Measurements from ENCODE around the gene SLC35F6.
A peak's percentile ranks its signal among the peaks of the same experiment; 100 is the strongest.

SLC35F6 gene

DNA sequence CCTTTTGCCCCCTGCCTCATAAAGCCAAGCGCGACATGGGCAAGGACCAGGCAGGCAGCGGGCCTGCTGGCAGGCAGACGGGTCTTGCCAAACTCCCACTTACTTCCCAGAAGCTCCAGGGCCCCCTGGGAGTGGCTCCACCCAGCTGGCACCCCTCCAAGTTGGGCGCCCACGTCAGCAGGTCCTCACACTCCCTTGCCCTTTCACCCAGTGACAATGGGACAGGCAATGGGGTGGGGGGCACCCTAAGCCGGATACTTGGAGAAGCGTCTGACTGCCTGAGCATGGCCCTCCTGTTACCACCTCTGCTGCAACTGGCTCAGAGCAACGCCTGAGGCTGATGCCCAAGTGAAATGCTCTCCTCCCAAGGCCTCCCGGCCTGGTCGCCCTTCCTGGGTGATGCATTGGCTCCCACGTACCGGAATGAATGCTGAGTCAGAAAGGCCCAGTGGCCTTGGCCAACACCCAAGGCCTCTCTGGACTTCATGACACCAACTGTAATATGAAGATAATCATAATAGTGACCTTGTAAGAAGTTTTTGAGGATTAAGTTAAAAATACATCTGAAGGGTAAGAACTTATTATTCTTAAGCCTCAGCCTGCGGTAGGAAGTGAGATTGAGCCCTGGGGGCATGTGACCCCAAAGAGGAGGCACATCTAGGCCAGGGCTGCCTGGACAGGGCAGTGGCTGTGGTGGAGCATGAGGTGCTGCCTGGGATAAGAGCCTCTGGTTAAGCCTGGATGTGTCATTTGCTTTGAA, 39.9 kb upstream of the SLC35F6 start:
- no peak overlapping the region for H3K4me3 ChIP-seq (ENCODE audit: control insufficient read depth, low read depth, low read length)
- peak; percentile 61 for DNase-seq (ENCODE audit: low read depth)
- TF ChIP-seq, protein P1, sequence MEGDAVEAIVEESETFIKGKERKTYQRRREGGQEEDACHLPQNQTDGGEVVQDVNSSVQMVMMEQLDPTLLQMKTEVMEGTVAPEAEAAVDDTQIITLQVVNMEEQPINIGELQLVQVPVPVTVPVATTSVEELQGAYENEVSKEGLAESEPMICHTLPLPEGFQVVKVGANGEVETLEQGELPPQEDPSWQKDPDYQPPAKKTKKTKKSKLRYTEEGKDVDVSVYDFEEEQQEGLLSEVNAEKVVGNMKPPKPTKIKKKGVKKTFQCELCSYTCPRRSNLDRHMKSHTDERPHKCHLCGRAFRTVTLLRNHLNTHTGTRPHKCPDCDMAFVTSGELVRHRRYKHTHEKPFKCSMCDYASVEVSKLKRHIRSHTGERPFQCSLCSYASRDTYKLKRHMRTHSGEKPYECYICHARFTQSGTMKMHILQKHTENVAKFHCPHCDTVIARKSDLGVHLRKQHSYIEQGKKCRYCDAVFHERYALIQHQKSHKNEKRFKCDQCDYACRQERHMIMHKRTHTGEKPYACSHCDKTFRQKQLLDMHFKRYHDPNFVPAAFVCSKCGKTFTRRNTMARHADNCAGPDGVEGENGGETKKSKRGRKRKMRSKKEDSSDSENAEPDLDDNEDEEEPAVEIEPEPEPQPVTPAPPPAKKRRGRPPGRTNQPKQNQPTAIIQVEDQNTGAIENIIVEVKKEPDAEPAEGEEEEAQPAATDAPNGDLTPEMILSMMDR (IDR thresholded peaks at IDR 0.05; ENCODE audit: control insufficient read depth, insufficient read depth, low read depth, low read length, missing control alignments), result no peak

DNA sequence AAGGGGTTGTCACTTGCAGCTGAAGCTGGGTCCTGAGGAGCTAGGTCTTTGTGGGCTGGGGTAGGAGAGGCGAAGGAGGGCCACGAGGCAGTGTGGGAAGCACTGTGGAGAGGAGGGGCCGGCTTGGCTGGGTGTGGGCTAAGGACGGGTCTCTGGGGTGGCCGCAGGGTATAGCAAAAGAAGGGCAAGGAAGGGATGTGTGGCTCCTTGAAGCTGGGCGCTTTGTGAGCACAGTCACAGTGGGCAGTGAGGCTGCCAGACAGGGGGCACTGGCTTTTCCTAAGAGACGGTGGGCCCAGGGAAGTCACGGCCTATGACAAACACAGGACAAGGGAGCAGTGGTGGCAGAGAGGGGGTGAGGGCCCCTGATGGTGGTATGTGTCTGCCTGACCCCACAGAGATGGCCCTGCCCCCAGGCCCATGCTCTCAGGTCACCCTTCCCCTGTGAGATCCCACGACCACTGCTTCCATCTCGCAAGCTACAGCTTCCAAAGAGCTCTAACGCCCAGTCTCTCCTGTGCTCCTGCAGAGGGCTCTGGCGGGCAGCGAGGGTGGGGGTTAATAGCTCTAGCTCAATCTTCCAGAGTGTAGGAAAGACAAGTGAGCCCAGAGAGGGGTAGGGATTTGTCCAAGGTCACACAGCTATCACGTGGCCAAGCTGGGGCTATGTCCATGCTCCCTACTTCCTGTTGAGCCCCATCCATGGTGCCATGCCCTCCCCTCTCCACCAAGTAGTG, 39.1 kb upstream of the SLC35F6 start:
- DNase-seq (ENCODE audit: low read depth), result no peak
- H3K4me3 ChIP-seq (ENCODE audit: control insufficient read depth, low read depth, low read length), result no peak overlapping the region
- TF ChIP-seq, protein P1 (IDR thresholded peaks at IDR 0.05; ENCODE audit: control insufficient read depth, insufficient read depth, low read depth, low read length, missing control alignments), result no peak

DNA sequence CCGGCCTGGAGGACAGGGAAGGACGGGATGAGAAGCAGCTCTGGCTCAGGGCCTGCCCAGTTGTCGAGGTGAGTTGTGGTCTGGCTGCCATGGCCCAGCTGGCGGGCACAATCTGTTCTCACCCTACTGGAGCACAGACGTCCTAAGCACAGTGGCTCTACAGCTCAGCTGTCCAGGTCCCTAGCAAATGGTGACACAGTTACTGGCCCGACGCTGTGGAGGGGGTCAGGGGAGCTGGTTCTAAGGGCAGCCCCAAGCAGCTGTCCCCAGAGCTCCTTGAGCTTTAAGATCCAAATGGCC, 38.6 kb upstream of the SLC35F6 start:
- no peak for DNase-seq (ENCODE audit: low read depth)
- H3K4me3 ChIP-seq (ENCODE audit: control insufficient read depth, low read depth, low read length), result no peak overlapping the region
- TF ChIP-seq, protein P1 (IDR thresholded peaks at IDR 0.05; ENCODE audit: control insufficient read depth, insufficient read depth, low read depth, low read length, missing control alignments), result no peak

DNA sequence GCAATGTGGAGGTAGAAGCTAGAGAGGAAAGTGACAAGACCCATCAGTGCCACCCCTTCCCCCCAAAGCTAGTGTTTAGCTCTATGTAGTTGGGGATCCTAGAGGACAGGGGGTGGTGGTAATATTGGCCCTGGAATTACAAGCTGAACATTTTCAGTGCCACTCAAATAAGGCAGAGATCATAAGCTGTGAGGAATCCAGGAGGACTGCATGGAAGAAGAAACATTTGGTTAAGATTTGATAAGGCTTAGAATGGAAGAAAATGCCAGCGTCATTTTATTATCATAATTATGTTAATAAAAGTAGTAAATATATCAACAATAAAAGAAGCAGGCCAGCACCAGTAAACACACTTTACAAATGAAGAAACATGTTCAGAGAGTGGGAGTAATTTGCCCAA, 37.9 kb upstream of the SLC35F6 start:
- no peak overlapping the region for H3K4me3 ChIP-seq (ENCODE audit: control insufficient read depth, low read depth, low read length)
- TF ChIP-seq, protein P1 (IDR thresholded peaks at IDR 0.05; ENCODE audit: control insufficient read depth, insufficient read depth, low read depth, low read length, missing control alignments), result no peak
- no peak for DNase-seq (ENCODE audit: low read depth)

- TF ChIP-seq, protein P1 (IDR thresholded peaks at IDR 0.05; ENCODE audit: control insufficient read depth, insufficient read depth, low read depth, low read length, missing control alignments), result peak; percentile 28
- no peak overlapping the region for H3K4me3 ChIP-seq (ENCODE audit: control insufficient read depth, low read depth, low read length)
- DNase-seq (ENCODE audit: low read depth), result no peak
Observed at GRCh38 chr2:26727641-26728561, 36.2 kb upstream of the SLC35F6 start.

GRCh38 chr2:26729311-26729710, 34.8 kb upstream of the SLC35F6 start:
- no peak overlapping the region for H3K4me3 ChIP-seq (ENCODE audit: control insufficient read depth, low read depth, low read length)
- DNase-seq (ENCODE audit: low read depth), result no peak
- TF ChIP-seq, protein P1 (IDR thresholded peaks at IDR 0.05; ENCODE audit: control insufficient read depth, insufficient read depth, low read depth, low read length, missing control alignments), result no peak

Data from AG09309 (cell line).